Stimulated activated memory B cell treated with anti-CD40 and anti-IgM and Interleukin-4, amounts not matched to agents 10 μg/mL and 1 μg/mL and 100 μg/mL, for 72 hours (primary cell): ENCODE measurements around the gene GUCA2B.

ENCODE experiments used
- ATAC-seq: fragments of 150-1000 bp; cut with Tn5 transposase; 2 replicates; pipeline ENCODE4 v1.10.0; 2021
- H3K27ac Mint-ChIP-seq: one replicate; pipeline ENCODE4 v1.8.0; 2022; ENCODE audit warnings: mild to moderate bottlenecking, mixed read lengths
- H3K27me3 Mint-ChIP-seq: one replicate; pipeline ENCODE4 v1.8.0; 2022; ENCODE audit warnings: mixed read lengths
- H3K36me3 Mint-ChIP-seq: one replicate; pipeline ENCODE4 v1.8.0; 2022; ENCODE audit warnings: mixed read lengths
- H3K4me1 Mint-ChIP-seq: one replicate; pipeline ENCODE4 v1.8.0; 2022; ENCODE audit warnings: mixed read lengths
- H3K4me3 Mint-ChIP-seq: one replicate; pipeline ENCODE4 v1.8.0; 2022; ENCODE audit warnings: mild to moderate bottlenecking, moderate library complexity, mixed read lengths
- H3K9me3 Mint-ChIP-seq: one replicate; pipeline ENCODE4 v1.8.0; 2022; ENCODE audit warnings: mixed read lengths

Gene GUCA2B

GRCh38 chr1:42170779-42171621 is 17.8 kb downstream of the GUCA2B start:
- no peak for ATAC-seq
- Mint-ChIP-seq H3K4me1 (no peaks in the 10 kb centered on the region), H3K27ac (no peak overlapping the region), H3K4me3 (no peak overlapping the region), H3K36me3 (no peaks in the 10 kb centered on the region), H3K27me3 (no peaks in the 10 kb centered on the region), H3K9me3 (no peaks in the 10 kb centered on the region)

- Mint-ChIP-seq H3K4me1 (no peaks in the 10 kb centered on the region), H3K36me3 (peaks cover 2% of the 10 kb centered on the region), H3K4me3 (no peak overlapping the region), H3K27me3 (no peaks in the 10 kb centered on the region), H3K9me3 (no peaks in the 10 kb centered on the region), H3K27ac (no peak overlapping the region)
- ATAC-seq: no peak
These were observed 18.6 kb downstream of the GUCA2B start for GRCh38 chr1:42171679-42172266.

DNA sequence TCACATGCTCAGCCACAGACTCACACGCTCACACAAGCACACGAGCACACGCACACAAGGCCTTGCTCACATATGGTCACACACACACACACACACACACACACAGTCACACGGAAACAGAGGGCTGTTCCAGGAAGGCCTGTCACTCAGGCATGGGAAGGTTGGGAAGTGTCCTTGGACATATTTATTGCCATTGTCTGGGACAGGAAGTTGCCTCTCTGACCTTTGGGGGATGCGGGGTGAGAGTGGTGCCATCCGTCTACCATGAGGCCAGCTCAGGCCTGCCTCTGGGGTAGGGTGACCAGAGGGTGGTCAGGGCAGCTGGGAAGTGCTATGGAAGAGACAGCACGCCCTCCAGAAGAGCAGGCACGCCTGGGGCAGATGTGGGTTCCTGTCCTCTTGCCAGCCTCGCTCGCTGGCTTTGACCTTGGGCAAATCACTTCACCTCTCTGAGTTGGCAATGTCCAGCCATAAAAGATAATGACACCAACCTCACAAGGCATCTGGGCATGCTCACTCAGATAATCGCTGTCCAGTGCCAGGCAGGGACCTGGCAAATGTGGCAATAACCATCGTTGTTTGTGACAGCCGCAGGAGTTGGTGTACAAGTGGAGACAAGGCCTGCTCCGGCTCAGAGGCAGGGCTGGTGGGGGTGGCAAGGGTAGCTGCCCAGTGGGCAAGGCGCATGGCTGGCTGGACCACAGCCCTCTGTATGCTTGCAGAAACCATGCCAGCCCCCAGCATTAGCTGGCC is 19.3 kb downstream of the GUCA2B start:
- no peaks in the 10 kb centered on the region for H3K4me1 Mint-ChIP-seq
- H3K4me3 Mint-ChIP-seq: no peak overlapping the region
- no peaks in the 10 kb centered on the region for H3K27me3 Mint-ChIP-seq
- ATAC-seq: no peak
- no peaks in the 10 kb centered on the region for H3K9me3 Mint-ChIP-seq
- peaks cover 5% of the 10 kb centered on the region for H3K36me3 Mint-ChIP-seq
- H3K27ac Mint-ChIP-seq: no peak overlapping the region

- Mint-ChIP-seq H3K27me3 (no peaks in the 10 kb centered on the region), H3K27ac (no peak overlapping the region), H3K4me1 (no peaks in the 10 kb centered on the region), H3K36me3 (peaks cover 5% of the 10 kb centered on the region), H3K4me3 (no peak overlapping the region), H3K9me3 (no peaks in the 10 kb centered on the region)
- ATAC-seq: peak; percentile 50
These were observed 20.1 kb downstream of the GUCA2B start for GRCh38 chr1:42173155-42173933.

GRCh38 chr1:42173961-42174735 is 20.9 kb downstream of the GUCA2B start:
- Mint-ChIP-seq H3K27ac (no peak overlapping the region), H3K4me3 (no peak overlapping the region), H3K9me3 (no peaks in the 10 kb centered on the region), H3K27me3 (no peaks in the 10 kb centered on the region), H3K4me1 (no peaks in the 10 kb centered on the region), H3K36me3 (peaks cover 5% of the 10 kb centered on the region)
- no peak for ATAC-seq

DNA sequence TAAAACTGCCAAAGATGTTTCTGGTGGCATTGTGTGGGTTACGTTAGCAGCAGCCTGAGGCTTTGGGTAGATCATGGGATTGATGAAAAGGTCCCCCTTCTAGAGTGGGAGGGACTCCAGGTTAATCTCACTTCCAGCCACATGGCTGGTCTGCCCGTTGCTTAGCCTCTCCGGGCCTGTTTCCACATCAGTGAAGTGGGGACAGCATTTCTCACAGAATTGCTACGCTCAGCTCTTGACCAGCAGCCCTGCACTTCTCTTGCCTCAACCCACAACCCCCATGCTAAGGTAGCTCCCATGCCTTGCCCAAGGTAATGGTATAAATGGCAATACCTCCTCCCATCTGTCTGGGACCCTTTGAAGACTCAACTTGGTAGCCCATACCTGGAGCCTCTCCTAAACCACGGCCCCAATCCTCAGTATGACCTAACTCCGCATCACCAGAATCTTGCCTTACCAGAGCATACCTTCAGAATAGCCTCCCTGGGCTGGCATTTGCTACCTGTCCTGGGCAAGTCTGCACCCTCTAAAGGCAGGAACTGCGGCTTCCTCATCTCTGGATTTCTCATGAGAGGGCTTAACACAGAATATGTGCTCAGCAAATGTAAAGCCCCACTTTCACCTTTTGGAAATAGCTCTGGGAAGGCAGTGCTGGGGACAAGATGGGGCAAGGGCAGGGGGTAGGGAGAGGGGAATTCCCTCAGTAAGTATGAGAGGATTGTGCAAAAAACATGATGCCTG is 22.3 kb downstream of the GUCA2B start:
- no peaks in the 10 kb centered on the region for H3K4me1 Mint-ChIP-seq
- no peak for ATAC-seq
- H3K9me3 Mint-ChIP-seq: no peaks in the 10 kb centered on the region
- H3K4me3 Mint-ChIP-seq: no peak overlapping the region
- no peak overlapping the region for H3K27ac Mint-ChIP-seq
- H3K36me3 Mint-ChIP-seq: peaks cover 11% of the 10 kb centered on the region
- H3K27me3 Mint-ChIP-seq: no peaks in the 10 kb centered on the region

DNA sequence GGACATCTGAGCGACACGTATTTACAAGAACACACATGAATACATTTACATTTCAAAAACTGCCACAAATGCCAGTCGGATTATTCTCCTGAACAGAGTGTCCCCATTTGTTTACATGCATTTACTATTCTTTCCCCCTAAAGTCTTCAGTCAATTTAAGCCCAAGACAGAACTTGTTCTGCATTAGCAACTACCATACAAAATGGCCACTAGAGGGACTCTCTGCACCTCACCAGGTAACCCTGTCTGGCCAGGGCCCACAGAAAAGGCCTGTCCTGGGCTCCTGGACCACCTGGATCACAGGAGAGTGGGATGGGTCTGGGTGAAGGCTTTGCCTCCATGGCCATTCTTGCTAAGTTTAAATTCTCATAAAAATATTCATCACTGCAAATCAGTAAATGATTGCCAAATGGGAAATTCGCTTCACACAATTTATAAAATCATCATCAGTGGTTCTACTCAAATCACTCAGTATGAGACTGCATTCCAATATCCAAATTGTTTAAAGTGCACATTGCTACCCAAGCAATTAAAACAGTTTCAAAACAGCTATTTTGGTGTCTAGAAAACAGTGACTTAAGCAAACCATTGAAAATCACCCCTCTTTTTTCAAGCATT is 23.8 kb downstream of the GUCA2B start:
- Mint-ChIP-seq H3K4me1 (no peaks in the 10 kb centered on the region), H3K27me3 (no peaks in the 10 kb centered on the region), H3K9me3 (no peaks in the 10 kb centered on the region), H3K36me3 (peaks cover 17% of the 10 kb centered on the region), H3K27ac (no peak overlapping the region), H3K4me3 (no peak overlapping the region)
- ATAC-seq: peak; percentile 65

DNA sequence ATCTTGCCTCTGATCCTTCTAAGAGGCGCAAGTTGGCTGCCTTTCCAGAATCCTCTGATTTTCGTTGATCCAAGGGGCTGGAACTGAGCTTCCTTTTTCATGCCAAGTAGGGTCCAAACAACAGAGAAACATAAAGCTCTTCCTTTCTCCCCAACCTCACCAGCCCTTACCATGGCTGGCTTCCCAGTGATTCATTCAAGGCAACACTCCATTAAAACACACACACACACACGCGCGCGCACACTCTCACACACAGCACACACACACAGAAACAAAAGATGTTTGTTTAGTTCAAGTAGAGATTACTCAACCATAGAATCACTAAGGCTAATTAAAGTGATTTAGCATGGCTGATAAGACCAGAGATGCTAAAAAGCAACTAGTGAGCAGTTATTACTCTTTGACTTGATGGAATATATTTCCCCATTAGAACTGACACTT is 24.4 kb downstream of the GUCA2B start:
- ATAC-seq: no peak
- H3K27me3 Mint-ChIP-seq: no peaks in the 10 kb centered on the region
- peaks cover 17% of the 10 kb centered on the region for H3K36me3 Mint-ChIP-seq
- no peak overlapping the region for H3K27ac Mint-ChIP-seq
- H3K4me3 Mint-ChIP-seq: no peak overlapping the region
- H3K4me1 Mint-ChIP-seq: no peaks in the 10 kb centered on the region
- no peaks in the 10 kb centered on the region for H3K9me3 Mint-ChIP-seq

DNA sequence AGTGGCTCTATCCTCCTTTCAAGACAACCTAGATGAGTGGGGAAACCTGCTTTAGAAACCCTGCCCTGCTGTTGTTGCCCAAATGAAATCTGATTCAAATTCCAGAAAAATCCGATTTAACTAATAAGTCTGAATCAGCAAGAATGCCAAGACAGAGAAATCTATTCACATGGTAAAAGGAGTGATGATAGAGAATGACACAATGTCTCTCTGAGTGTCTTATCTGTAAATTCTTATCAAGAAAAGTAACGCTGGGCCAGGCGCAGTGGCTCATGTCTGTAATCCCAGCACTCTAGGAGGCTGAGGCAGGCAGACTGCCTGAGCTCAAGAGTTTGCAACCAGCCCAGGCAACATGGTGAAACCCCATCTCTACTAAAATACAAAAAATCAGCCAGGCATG is 25.0 kb downstream of the GUCA2B start:
- ATAC-seq: no peak
- peaks cover 23% of the 10 kb centered on the region for H3K36me3 Mint-ChIP-seq
- no peaks in the 10 kb centered on the region for H3K27me3 Mint-ChIP-seq
- H3K4me3 Mint-ChIP-seq: no peak overlapping the region
- no peaks in the 10 kb centered on the region for H3K4me1 Mint-ChIP-seq
- no peaks in the 10 kb centered on the region for H3K9me3 Mint-ChIP-seq
- no peak overlapping the region for H3K27ac Mint-ChIP-seq

GRCh38 chr1:42179275-42179674 is 26.1 kb downstream of the GUCA2B start:
- H3K4me3 Mint-ChIP-seq: no peak overlapping the region
- no peaks in the 10 kb centered on the region for H3K4me1 Mint-ChIP-seq

DNA sequence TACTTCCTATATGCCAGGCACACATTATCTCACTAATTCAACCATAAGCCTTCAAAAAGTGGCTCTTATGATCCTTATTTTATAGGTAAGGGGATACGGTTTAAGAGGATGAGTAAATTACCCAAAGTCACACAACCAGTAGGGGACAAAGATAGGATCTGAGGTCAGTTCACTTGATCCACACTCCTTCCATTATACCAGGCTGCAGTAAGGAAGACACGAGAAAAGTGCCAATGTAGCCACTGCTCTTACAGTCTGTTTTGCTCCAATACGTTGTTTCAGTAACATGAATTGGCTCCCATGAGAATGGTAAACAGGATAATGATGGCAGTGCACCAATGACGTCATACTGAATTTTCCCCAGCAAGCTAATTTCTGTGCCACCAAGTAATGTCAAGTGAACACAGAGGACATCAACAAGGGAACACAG is 26.7 kb downstream of the GUCA2B start:
- H3K27me3 Mint-ChIP-seq: no peaks in the 10 kb centered on the region
- no peaks in the 10 kb centered on the region for H3K9me3 Mint-ChIP-seq
- peaks cover 30% of the 10 kb centered on the region for H3K36me3 Mint-ChIP-seq
- no peak overlapping the region for H3K4me3 Mint-ChIP-seq
- no peaks in the 10 kb centered on the region for H3K4me1 Mint-ChIP-seq
- no peak overlapping the region for H3K27ac Mint-ChIP-seq
- no peak for ATAC-seq

More at GRCh38 chr1:42179275-42179674, 26.1 kb downstream of the GUCA2B start:
- Mint-ChIP-seq H3K27ac (no peak overlapping the region), H3K36me3 (peaks cover 25% of the 10 kb centered on the region), H3K9me3 (no peaks in the 10 kb centered on the region), H3K27me3 (no peaks in the 10 kb centered on the region)
- no peak for ATAC-seq

- Mint-ChIP-seq H3K9me3 (no peaks in the 10 kb centered on the region), H3K4me1 (no peaks in the 10 kb centered on the region), H3K27ac (no peak overlapping the region), H3K36me3 (peaks cover 41% of the 10 kb centered on the region), H3K4me3 (no peak overlapping the region), H3K27me3 (no peaks in the 10 kb centered on the region)
- no peak for ATAC-seq
These were observed 28.5 kb downstream of the GUCA2B start for GRCh38 chr1:42181687-42182086.

DNA sequence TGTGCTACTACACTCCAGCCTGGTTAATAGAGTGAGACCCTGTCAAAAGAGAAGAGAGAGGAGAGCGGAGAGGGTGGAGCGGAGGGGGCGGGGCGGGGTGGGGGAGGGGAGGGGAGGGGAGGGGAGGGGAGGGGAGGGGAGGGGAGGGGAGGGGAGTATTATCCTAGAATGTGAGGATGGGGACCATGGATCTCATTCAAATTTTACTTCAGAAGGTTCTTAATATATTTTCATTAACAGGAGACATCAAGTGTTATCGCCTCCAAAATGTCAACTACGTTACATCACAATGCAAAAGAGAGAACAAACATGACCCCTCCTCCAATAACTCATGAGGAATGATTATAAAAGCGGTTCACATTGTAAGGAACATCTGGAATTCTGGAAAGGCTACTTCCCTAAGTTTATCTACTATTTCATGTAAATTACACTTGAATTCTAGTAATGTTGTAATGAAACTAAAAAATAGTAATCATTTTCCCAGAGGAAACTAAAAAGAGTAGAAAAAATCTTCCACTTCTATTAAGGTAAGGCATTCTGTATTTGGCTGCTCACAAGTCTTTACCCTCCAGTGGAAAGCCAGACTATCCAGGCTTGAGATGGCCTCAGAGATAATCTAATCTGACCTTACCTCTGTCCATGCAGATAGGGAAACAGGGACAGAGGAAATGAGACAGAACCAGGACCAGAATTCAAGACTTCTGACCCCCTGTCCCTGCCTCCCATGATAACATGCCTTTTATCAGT is 30.2 kb downstream of the GUCA2B start:
- Mint-ChIP-seq H3K27me3 (no peaks in the 10 kb centered on the region), H3K4me1 (no peaks in the 10 kb centered on the region), H3K27ac (no peak overlapping the region), H3K9me3 (no peaks in the 10 kb centered on the region), H3K36me3 (peaks cover 52% of the 10 kb centered on the region), H3K4me3 (no peak overlapping the region)
- ATAC-seq: no peak
